PC-3 (cell line): ENCODE results near the gene ADARB2. TPM values are rescaled to one million over a fixed set of nuclear protein-coding genes. Genes with fewer than 3 reads are reported as not detected.

Source experiments
- ATAC-seq: fragments of 200-7000 bp; cut with Tn5 transposase; 2 replicates; pipeline ENCODE4 v1.9.1; 2020; ENCODE audit warnings: mild to moderate bottlenecking, moderate library complexity
- BruUV-seq: library from RNA; stranded (reverse); fragments of 400-500 nt; replicated peaks from 2 replicates; lab custom pipeline; 2021; lab: Mats Ljungman, UMichigan
- CTCF ChIA-PET: fragments of 300-600 bp; sonication (Branson Sonifier 250); formaldehyde crosslinking; loops from one replicate; lab custom pipeline; 2022; ENCODE audit warnings: antibody characterized with exemption; lab: Charles Lee
- POLR2A ChIA-PET: fragments of 300-600 bp; sonication (Branson Sonifier 250); formaldehyde crosslinking; loops from one replicate; lab custom pipeline; 2022; ENCODE audit warnings: antibody characterized with exemption; ENCODE audit not compliant: unreplicated experiment; lab: Charles Lee
- DNase-seq: peaks from one replicate; pipeline ENCODE4 v3.0.0-alpha.2; 2015
- H2AFZ ChIP-seq: fragments of 300-600 bp; sonication (generic); 2 replicates; pipeline ENCODE4 v1.6.0; 2016; ENCODE audit warnings: antibody characterized with exemption, low read length
- H3F3A ChIP-seq: fragments of 300-600 bp; sonication (generic); one replicate; pipeline ENCODE4 v1.6.0; 2017; ENCODE audit warnings: antibody characterized with exemption, low read length, control low read depth, mild to moderate bottlenecking; ENCODE audit not compliant: unreplicated experiment
- H3K27ac ChIP-seq: fragments of 300-600 bp; sonication (generic); 2 replicates; pipeline ENCODE4 v1.5.1; 2016; ENCODE audit warnings: mild to moderate bottlenecking, low read length
- H3K27me3 ChIP-seq: fragments of 300-600 bp; sonication (generic); 2 replicates; pipeline ENCODE4 v1.6.1; 2016; ENCODE audit warnings: low read length, mixed read lengths
- H3K36me3 ChIP-seq: fragments of 300-600 bp; sonication (generic); 2 replicates; pipeline ENCODE4 v1.6.1; 2016; ENCODE audit warnings: low read depth, mixed run types, low read length, mixed read lengths
- H3K4me1 ChIP-seq: fragments of 300-600 bp; sonication (generic); 2 replicates; pipeline ENCODE4 v1.5.1; 2016; ENCODE audit warnings: low read length; ENCODE audit not compliant: insufficient read depth
- H3K4me2 ChIP-seq: fragments of 300-600 bp; sonication (generic); 2 replicates; pipeline ENCODE4 v1.6.0; 2016; ENCODE audit warnings: low read length
- H3K4me3 ChIP-seq: fragments of 300-600 bp; sonication (generic); 2 replicates; pipeline ENCODE4 v1.5.1; 2016; ENCODE audit warnings: mild to moderate bottlenecking, low read length, mixed read lengths
- H3K79me2 ChIP-seq: fragments of 300-600 bp; sonication (generic); 2 replicates; pipeline ENCODE4 v1.6.1; 2017; ENCODE audit warnings: low read length, mixed read lengths
- H3K9ac ChIP-seq: fragments of 300-600 bp; sonication (generic); 2 replicates; pipeline ENCODE4 v1.6.0; 2016; ENCODE audit warnings: mild to moderate bottlenecking, low read length
- H3K9me2 ChIP-seq: fragments of 300-600 bp; sonication (generic); replicated peaks from 2 replicates; pipeline ENCODE4 v1.6.1; 2016; ENCODE audit warnings: mixed run types, low read length, mixed read lengths
- H3K9me3 ChIP-seq: fragments of 300-600 bp; sonication (generic); 2 replicates; pipeline ENCODE4 v1.6.1; 2016; ENCODE audit warnings: low read length, mixed read lengths
- H4K20me1 ChIP-seq: fragments of 300-600 bp; sonication (generic); 2 replicates; pipeline ENCODE4 v1.6.1; 2016; ENCODE audit warnings: low read length, mixed read lengths
- EZH2 ChIP-seq: fragments of 300-600 bp; sonication (generic); IDR thresholded peaks from one replicate; pipeline ENCODE4 v1.6.1; 2017; ENCODE audit warnings: antibody characterized with exemption, mild to moderate bottlenecking, low read length; ENCODE audit not compliant: unreplicated experiment
- EZH2phosphoT487 ChIP-seq: fragments of 300-600 bp; sonication (generic); IDR thresholded peaks from 2 replicates; pipeline ENCODE4 v1.6.1; 2018; ENCODE audit warnings: mild to moderate bottlenecking, antibody characterized with exemption, low read length, borderline replicate concordance
- intact Hi-C: fragments of 100-400 bp; cut with micrococcal nuclease; formaldehyde crosslinking; loops from 2 replicates; pipeline ENCODE4 v1.9.0; 2023
- total RNA-seq: library from RNA; depleted of rRNA; stranded (reverse); fragments of >200 nt; gene quantifications from 2 replicates; pipeline ENCODE4 v1.2.3, GENCODE V29; 2014
- TF ChIP-seq, protein P1 (sequence below): fragments of 300-600 bp; sonication (generic); conservative IDR thresholded peaks from 2 replicates; pipeline ENCODE4 v1.5.1; 2017; ENCODE audit warnings: antibody characterized with exemption, low read depth, mild to moderate bottlenecking, low read length

ADARB2 gene
- total RNA-seq, 1 experiment from 2014 or later = not detected

GRCh38 chr10:1346201-1346600 is 391.1 kb downstream of the ADARB2 start:
- no peaks in the 10 kb centered on the region for H3K4me1 ChIP-seq
- H3K9ac ChIP-seq = no peak overlapping the region
- no peak overlapping the region for H2AFZ ChIP-seq
- H3K4me2 ChIP-seq = no peak overlapping the region
- H3K79me2 ChIP-seq = no peaks in the 10 kb centered on the region
- BruUV-seq = no TSS peak
- H3K9me2 ChIP-seq = no peaks in the 10 kb centered on the region
- no peaks in the 10 kb centered on the region for H3K9me3 ChIP-seq
- H3F3A ChIP-seq = no peaks in the 10 kb centered on the region
- H3K27ac ChIP-seq = no peak overlapping the region
- ChIA-PET POLR2A (no interaction called here), CTCF (no interaction called here)
- intact Hi-C loops = no loop called here
- no peaks in the 10 kb centered on the region for H4K20me1 ChIP-seq
- ATAC-seq = no peak
- no peaks in the 10 kb centered on the region for H3K36me3 ChIP-seq
- no peak overlapping the region for H3K4me3 ChIP-seq
- DNase-seq = no peak
- TF ChIP-seq EZH2 (no peak), EZH2phosphoT487 (no peak)
- TF ChIP-seq, protein P1, sequence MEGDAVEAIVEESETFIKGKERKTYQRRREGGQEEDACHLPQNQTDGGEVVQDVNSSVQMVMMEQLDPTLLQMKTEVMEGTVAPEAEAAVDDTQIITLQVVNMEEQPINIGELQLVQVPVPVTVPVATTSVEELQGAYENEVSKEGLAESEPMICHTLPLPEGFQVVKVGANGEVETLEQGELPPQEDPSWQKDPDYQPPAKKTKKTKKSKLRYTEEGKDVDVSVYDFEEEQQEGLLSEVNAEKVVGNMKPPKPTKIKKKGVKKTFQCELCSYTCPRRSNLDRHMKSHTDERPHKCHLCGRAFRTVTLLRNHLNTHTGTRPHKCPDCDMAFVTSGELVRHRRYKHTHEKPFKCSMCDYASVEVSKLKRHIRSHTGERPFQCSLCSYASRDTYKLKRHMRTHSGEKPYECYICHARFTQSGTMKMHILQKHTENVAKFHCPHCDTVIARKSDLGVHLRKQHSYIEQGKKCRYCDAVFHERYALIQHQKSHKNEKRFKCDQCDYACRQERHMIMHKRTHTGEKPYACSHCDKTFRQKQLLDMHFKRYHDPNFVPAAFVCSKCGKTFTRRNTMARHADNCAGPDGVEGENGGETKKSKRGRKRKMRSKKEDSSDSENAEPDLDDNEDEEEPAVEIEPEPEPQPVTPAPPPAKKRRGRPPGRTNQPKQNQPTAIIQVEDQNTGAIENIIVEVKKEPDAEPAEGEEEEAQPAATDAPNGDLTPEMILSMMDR = no peak
- no peaks in the 10 kb centered on the region for H3K27me3 ChIP-seq

DNA sequence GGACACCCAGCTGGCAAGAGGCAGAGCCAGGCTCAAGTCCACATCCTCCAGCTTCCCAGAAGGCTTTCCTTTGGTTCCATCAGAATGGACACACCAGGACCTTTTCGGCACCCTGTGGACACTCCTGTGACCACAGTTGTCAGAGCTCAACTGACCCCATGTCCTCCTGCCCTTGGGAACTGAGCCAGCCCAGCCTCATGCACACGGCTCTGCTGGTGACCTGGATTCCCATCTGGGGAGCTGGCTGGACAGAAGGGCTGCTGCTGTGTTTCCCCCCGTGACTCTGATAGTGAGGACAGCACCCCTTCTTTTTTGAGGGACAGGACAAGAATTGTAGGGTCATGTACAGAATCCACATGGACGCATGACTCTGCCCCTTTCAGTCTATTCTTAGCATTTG is 392.0 kb downstream of the ADARB2 start:
- no peaks in the 10 kb centered on the region for H3K4me1 ChIP-seq
- H3K9ac ChIP-seq = no peak overlapping the region
- no peaks in the 10 kb centered on the region for H3K9me2 ChIP-seq
- TF ChIP-seq EZH2phosphoT487 = no peak
- H3K27ac ChIP-seq = no peak overlapping the region
- H4K20me1 ChIP-seq = no peaks in the 10 kb centered on the region
- POLR2A ChIA-PET = no interaction called here
- intact Hi-C loops = no loop called here
- no peak overlapping the region for H2AFZ ChIP-seq
- H3F3A ChIP-seq = no peaks in the 10 kb centered on the region
- no peaks in the 10 kb centered on the region for H3K79me2 ChIP-seq
- BruUV-seq = no TSS peak
- DNase-seq (no peak), ATAC-seq (no peak)
- H3K4me3 ChIP-seq = no peak overlapping the region
- no peaks in the 10 kb centered on the region for H3K9me3 ChIP-seq
- H3K27me3 ChIP-seq = no peaks in the 10 kb centered on the region
- CTCF ChIA-PET = no interaction called here
- no peak overlapping the region for H3K4me2 ChIP-seq
- no peaks in the 10 kb centered on the region for H3K36me3 ChIP-seq

DNA sequence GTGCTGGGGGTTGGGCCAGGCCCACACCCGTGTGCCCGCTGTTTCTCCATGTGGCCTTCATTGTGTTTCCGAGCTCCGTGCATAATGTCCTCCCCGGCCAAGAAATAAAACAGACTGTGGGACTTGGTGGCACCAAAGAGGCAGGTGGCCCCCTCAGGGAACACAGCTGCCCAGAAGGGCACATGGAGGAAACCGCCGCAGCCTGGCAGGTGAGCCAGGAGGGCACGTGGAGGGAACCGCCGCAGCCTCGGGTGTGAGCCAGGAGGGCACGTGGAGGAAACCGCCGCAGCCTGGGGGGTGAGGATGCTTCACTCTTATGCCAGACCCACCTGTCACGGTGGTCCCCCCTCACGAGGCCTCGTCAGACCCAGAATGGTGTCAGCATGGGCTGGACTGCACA is 392.5 kb downstream of the ADARB2 start:
- Histone ChIP-seq H3K27me3 (no peaks in the 10 kb centered on the region), H3F3A (no peaks in the 10 kb centered on the region), H3K79me2 (no peaks in the 10 kb centered on the region), H3K4me3 (no peak overlapping the region), H4K20me1 (no peaks in the 10 kb centered on the region), H3K36me3 (no peaks in the 10 kb centered on the region), H3K9me3 (no peaks in the 10 kb centered on the region), H3K9ac (no peak overlapping the region), H3K4me1 (no peaks in the 10 kb centered on the region), H3K27ac (no peak overlapping the region), H3K9me2 (no peaks in the 10 kb centered on the region), H2AFZ (no peak overlapping the region), H3K4me2 (no peak overlapping the region)
- CTCF ChIA-PET = no interaction called here
- BruUV-seq = no TSS peak
- TF ChIP-seq EZH2phosphoT487 (no peak), EZH2 (no peak)
- TF ChIP-seq, protein P1 = no peak
- no peak for ATAC-seq
- intact Hi-C loops = no loop called here
- POLR2A ChIA-PET = no interaction called here
- DNase-seq = no peak
